Esophagus (tissue), 2 donors: ENCODE data around the gene CCL4L2. TPM values are rescaled to one million over a fixed set of nuclear protein-coding genes. Genes with fewer than 3 reads are reported as not detected.
"Not testable (repeated sequence)": the region's sequence is repeated elsewhere in the genome, so short reads cannot be mapped to it uniquely, and the experiment has no call there.

Source experiments
- H3K27ac ChIP-seq, 2 donors: one replicate each; pipeline ENCODE4 v1.5.1; 2013; ENCODE audit warnings: low read depth in 2 of 2, mild to moderate bottlenecking in 2 of 2, inconsistent platforms in 1 of 2, low read length in 1 of 2, moderate library complexity in 1 of 2
- H3K27me3 ChIP-seq, 2 donors: one replicate each; pipeline ENCODE4 v1.6.1; 2013; ENCODE audit warnings: low read length in 2 of 2, control low read depth in 1 of 2, mild to moderate bottlenecking in 1 of 2; ENCODE audit not compliant: insufficient read depth in 2 of 2, control insufficient read depth in 1 of 2
- H3K36me3 ChIP-seq, 2 donors: one replicate each; pipeline ENCODE4 v1.6.1; 2013; ENCODE audit warnings: low read length in 1 of 2; ENCODE audit not compliant: control insufficient read depth in 2 of 2, insufficient read depth in 2 of 2
- H3K4me1 ChIP-seq, 2 donors: one replicate each; pipeline ENCODE4 v1.6.1; 2013; ENCODE audit warnings: low read length in 1 of 2; ENCODE audit not compliant: control insufficient read depth in 2 of 2, insufficient read depth in 2 of 2
- H3K4me3 ChIP-seq, 2 donors: one replicate each; pipeline ENCODE4 v1.5.1; 2013; ENCODE audit warnings: low read length in 2 of 2, mild to moderate bottlenecking in 2 of 2, low read depth in 1 of 2, moderate library complexity in 1 of 2
- H3K9me3 ChIP-seq, 2 donors: one replicate each; pipeline ENCODE4 v1.6.1; 2013; ENCODE audit warnings: mild to moderate bottlenecking in 2 of 2, low read depth in 1 of 2, low read length in 1 of 2, moderate library complexity in 1 of 2; ENCODE audit not compliant: control insufficient read depth in 2 of 2, insufficient read depth in 1 of 2
- WGBS, 2 donors: extraction: QIAGEN DNeasy Blood & Tissue Kit; methylation state at CpG; one replicate each; pipeline ENCODE4 v1.1.7; 2013; 5-methylcytosine and 5-hydroxymethylcytosine counted together
- polyA plus RNA-seq, 2 donors: library from polyadenylated mRNA; stranded (reverse); fragments of 200-250 nt; gene quantifications; one replicate each; pipeline ENCODE4 v1.2.3, GENCODE V29; 2013
- donor health status: healthy with polysubstance abuse.
- donor health status: Bipolar disorder and iron deficiency.

Gene CCL4L2
- polyA plus RNA-seq, 2 donors, result 0.45 to 0.92 TPM

GRCh38 chr17:36220737-36221580 is 10.1 kb downstream of the CCL4L2 start:
- not testable (repeated sequence) for H3K4me3 ChIP-seq, H3K9me3 ChIP-seq, H3K27ac ChIP-seq, H3K4me1 ChIP-seq, H3K27me3 ChIP-seq, H3K36me3 ChIP-seq
- 71 to 74% methylated on average over 3 of the region's 3 CpGs for WGBS, 2 donors

GRCh38 chr17:36221581-36222100 is 10.8 kb downstream of the CCL4L2 start:
- H3K27me3 ChIP-seq, result not testable (repeated sequence)
- WGBS, 2 donors, result 81 to 82% methylated on average over 4 of the region's 4 CpGs

DNA sequence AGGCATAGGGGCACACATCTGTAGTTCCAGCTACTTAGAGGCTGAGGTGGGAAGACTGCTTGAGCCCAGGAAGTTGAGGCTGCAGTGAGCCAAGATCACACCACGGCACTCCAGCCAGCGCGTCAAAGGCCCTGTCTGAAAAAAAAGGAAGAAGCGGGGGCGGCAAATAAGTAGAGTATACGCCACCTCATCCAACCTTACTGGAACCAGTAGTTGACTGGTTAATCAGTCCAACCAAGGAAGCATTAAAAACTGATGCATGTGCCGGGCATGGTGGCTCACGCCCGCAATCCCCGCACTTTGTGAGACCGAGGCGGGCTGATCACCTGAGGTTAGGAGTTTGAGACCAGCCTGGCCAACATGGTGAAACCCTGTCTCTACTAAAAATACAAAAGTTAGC is 12.1 kb downstream of the CCL4L2 start:
- 89 to 95% methylated on average over 12 of the region's 12 CpGs for WGBS, 2 donors
- not testable (repeated sequence) for H3K36me3 ChIP-seq, H3K4me1 ChIP-seq, H3K4me3 ChIP-seq, H3K27me3 ChIP-seq, H3K9me3 ChIP-seq, H3K27ac ChIP-seq

More at GRCh38 chr17:36221581-36222100, 10.8 kb downstream of the CCL4L2 start:
- not testable (repeated sequence) for H3K9me3 ChIP-seq, H3K4me1 ChIP-seq, H3K4me3 ChIP-seq, H3K27ac ChIP-seq, H3K36me3 ChIP-seq

DNA sequence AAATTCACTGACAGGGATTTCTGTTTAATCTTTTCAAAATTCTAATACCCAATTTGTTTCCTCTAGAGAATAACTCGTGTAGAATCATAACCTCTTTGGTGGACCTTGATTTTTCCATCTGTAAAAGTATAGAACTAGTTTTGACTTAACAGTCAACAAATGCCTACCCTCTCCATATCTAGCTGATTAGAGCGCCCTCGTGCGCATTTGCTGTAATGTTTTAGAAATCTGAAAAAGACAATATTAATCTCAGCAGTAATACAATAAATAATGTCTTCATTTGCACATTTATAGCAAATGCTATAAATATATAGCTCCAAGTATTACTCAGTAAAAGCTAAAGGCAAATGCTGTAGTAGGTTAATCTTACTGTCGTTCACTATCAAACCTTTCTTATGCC is 18.8 kb downstream of the CCL4L2 start:
- not testable (repeated sequence) for H3K4me3 ChIP-seq, H3K36me3 ChIP-seq, H3K4me1 ChIP-seq, H3K27ac ChIP-seq, H3K9me3 ChIP-seq, H3K27me3 ChIP-seq
- WGBS, 2 donors, result 48 to 56% methylated on average over 4 of the region's 5 CpGs

GRCh38 chr17:36242046-36242445 is 31.2 kb downstream of the CCL4L2 start:
- 75 to 80% methylated on average over 3 of the region's 4 CpGs for WGBS, 2 donors
- not testable (repeated sequence) for H3K4me1 ChIP-seq, H3K4me3 ChIP-seq, H3K27ac ChIP-seq, H3K27me3 ChIP-seq, H3K36me3 ChIP-seq, H3K9me3 ChIP-seq

Other genes starting within 250 kb of the CCL4L2 start
- under 1 TPM; 0.08 to 0.24 TPM for gene CCL16, start 229.6 kb upstream of the CCL4L2 start, polyA plus RNA-seq
- 10 to 100 TPM; 21.9 to 32.3 TPM for gene CCL14, start 224.3 kb upstream of the CCL4L2 start, polyA plus RNA-seq
- gene CCL15, start 209.5 kb upstream of the CCL4L2 start, polyA plus RNA-seq, result under 1 TPM in 1 of 2 donors, not detected in 1; 0.06 TPM
- 1 to 10 TPM; 1.3 to 3.6 TPM for gene CCL23, start 193.1 kb upstream of the CCL4L2 start, polyA plus RNA-seq
- under 1 TPM; 0.29 to 0.38 TPM for gene CCL18, start 146.8 kb upstream of the CCL4L2 start, polyA plus RNA-seq
- gene CCL3, start 120.9 kb upstream of the CCL4L2 start, polyA plus RNA-seq, result under 1 TPM; 0.86 to 0.89 TPM
- 1 to 10 TPM; 1.8 TPM for gene CCL4, start 107.2 kb upstream of the CCL4L2 start, polyA plus RNA-seq
- 1 to 10 TPM; 5.8 to 6.9 TPM for gene TBC1D3B, start 34.4 kb upstream of the CCL4L2 start, polyA plus RNA-seq
- under 1 TPM; 0.18 to 0.32 TPM for gene CCL3L1, start 14.3 kb upstream of the CCL4L2 start, polyA plus RNA-seq
- gene TBC1D3I, start 53.5 kb downstream of the CCL4L2 start, polyA plus RNA-seq, result under 1 TPM; 0.14 to 0.38 TPM
- 10 to 100 TPM in 1 of 2 donors, not detected in 1; 20.5 TPM for gene TBC1D3G, start 112.8 kb downstream of the CCL4L2 start, polyA plus RNA-seq
- not detected for gene TBC1D3H, start 177.4 kb downstream of the CCL4L2 start, polyA plus RNA-seq